ENCODE results near the gene PGGHG.

Gene PGGHG

DNA sequence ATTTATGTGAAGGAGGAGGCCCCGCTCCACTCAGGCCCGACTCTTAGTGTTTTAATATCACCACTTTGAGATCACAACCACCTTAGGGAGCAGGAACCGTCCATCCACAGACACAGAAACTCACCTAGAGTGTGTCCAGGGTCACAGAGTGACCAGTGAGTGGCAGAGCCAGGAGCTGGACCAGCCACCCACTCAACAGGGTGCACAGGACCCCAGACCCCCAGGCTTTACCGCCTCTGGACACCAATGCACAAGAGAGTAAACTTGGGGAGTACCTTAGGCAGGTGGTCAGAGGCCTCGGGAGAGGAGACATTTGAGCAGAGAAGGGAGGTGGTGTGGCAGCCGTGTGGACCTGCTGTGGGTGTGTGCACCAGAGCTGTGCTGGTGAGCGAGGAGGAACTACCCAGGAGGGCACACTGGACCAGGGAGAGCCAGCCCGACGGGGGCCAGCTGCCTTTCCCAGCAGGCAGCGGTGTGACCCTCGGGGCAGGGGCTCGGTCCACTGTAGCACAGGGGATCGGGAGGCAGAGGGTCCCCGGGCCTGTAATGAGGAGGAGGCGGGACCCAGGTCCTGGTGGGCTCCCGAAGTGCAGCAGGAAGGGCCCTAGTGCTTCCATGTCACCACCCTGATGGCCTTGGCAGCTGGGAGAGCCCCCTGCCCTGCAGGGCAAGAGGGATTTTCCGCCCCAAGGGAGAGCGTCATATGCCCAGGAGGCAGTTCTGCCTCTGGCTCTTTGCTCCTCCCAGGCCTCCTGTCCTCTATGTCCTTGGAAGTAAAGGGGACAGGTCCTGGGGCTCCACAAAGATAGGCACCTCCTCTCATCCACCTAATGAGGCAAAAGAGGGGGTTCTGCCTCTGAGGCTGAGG lies 18.2 kb upstream of the PGGHG start:
- H3K36me3 ChIP-seq (ENCODE audit: insufficient read depth, low read length), result no peaks in the 10 kb centered on the region
- no peak overlapping the region for H3K9ac ChIP-seq (ENCODE audit: low read depth, low read length)
- 86% methylated on average over 18 of the region's 18 CpGs for WGBS
- 0 out of 2 replicates have a peak, but pooled peaks cover 4% of the 10 kb centered on the region for H3K9me3 ChIP-seq (ENCODE audit: insufficient read depth, low read depth, low read length)
- no peak overlapping the region for H3K4me3 ChIP-seq (ENCODE audit: low read length)
- H3K27ac ChIP-seq (ENCODE audit: low read depth, low read length), result no peak overlapping the region
- no peaks in the 10 kb centered on the region; the same call in 1 of the 2 replicates for H3K27me3 ChIP-seq (ENCODE audit: insufficient read depth, low read length)
- peaks cover 8% of the 10 kb centered on the region; the same call in 1 of the 2 replicates for H3K4me1 ChIP-seq (ENCODE audit: insufficient read depth, low read length)

DNA sequence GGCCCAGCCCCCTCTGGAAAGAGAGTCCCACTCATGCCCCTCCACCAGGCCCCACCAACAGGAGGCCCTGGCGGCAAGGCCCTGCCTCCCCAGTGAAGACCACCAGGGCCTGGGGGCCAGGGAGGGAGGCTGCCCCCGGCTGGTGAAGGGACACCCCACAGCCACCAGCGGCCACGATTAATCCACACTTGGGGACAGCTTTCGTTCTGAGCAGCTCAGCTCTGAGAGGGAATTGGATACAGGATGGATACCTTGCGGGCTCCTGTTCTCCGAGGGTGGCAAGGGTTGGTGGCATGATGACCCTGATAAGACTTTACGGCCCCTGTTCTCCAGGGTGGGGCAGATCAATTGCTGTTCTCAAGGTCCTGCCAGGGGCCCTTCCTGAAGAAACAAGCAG lies 17.6 kb upstream of the PGGHG start:
- Histone ChIP-seq H3K27me3 (ENCODE audit: insufficient read depth, low read length) (no peaks in the 10 kb centered on the region; the same call in 1 of the 2 replicates), H3K4me3 (ENCODE audit: low read length) (no peak overlapping the region), H3K36me3 (ENCODE audit: insufficient read depth, low read length) (no peaks in the 10 kb centered on the region), H3K9ac (ENCODE audit: low read depth, low read length) (no peak overlapping the region), H3K27ac (ENCODE audit: low read depth, low read length) (no peak overlapping the region), H3K9me3 (ENCODE audit: insufficient read depth, low read depth, low read length) (0 out of 2 replicates have a peak, but pooled peaks cover 3% of the 10 kb centered on the region), H3K4me1 (ENCODE audit: insufficient read depth, low read length) (peaks cover 8% of the 10 kb centered on the region; the same call in 1 of the 2 replicates)
- WGBS, result 95% methylated on average over 8 of the region's 8 CpGs

DNA sequence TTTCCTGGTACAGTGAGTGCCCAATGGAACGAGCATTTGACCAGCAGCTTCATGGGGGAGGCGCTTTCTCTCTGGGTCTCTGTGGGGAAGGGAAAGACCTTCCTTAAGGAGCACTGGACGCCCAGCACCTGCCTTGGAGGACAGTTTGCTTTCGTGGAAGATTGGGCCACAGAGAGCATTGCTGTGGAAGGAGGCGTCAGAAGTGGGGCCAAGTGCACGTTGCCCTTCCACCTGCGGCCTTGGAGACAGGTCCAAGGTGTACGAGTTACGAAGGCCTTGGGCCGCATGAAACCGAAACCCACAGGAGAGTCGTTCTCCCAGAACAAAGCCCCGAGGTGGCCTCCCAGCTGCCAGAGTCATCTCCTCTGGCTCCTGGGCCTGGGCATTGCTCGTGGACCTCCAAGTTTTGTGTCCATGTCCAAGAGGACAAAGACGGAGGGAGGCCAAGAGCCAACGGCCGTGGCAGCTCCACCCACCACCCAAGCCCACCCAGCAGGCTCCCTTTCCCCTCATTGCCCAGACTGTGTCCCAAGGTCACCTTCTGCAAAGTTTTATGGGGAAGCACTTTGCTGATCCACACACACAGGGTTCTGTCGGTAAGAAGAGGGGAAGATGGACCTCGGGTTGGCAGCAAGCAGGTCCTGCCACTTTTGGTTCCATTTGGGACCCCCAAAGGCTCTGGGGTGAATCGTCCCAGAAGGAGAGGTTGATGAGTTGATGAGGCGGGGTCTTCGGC lies 16.6 kb upstream of the PGGHG start:
- peaks cover 8% of the 10 kb centered on the region; the same call in 1 of the 2 replicates for H3K4me1 ChIP-seq (ENCODE audit: insufficient read depth, low read length)
- no peaks in the 10 kb centered on the region for H3K36me3 ChIP-seq (ENCODE audit: insufficient read depth, low read length)
- no peak overlapping the region for H3K27ac ChIP-seq (ENCODE audit: low read depth, low read length)

DNA sequence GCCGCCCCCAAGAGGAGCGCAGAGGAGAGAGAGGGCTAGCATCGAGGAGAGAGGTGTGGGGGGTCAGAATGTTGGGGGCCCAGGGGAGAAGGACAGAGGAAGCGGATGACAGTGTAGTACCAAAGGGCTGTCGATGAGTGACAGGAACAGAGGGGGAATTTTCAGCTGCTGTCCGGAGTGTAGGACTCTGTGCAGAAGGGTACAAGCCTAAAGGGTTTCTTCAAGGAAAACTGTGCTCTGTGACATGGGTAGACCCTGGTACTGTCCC lies 16.1 kb upstream of the PGGHG start:
- Histone ChIP-seq H3K4me3 (ENCODE audit: low read length) (no peak overlapping the region), H3K9me3 (ENCODE audit: insufficient read depth, low read depth, low read length) (no peaks in the 10 kb centered on the region), H3K27ac (ENCODE audit: low read depth, low read length) (no peak overlapping the region), H3K9ac (ENCODE audit: low read depth, low read length) (no peak overlapping the region), H3K36me3 (ENCODE audit: insufficient read depth, low read length) (no peaks in the 10 kb centered on the region), H3K27me3 (ENCODE audit: insufficient read depth, low read length) (no peaks in the 10 kb centered on the region; the same call in 1 of the 2 replicates), H3K4me1 (ENCODE audit: insufficient read depth, low read length) (peaks cover 8% of the 10 kb centered on the region; the same call in 1 of the 2 replicates)
- 94% methylated on average over 6 of the region's 6 CpGs for WGBS

More for the DNA sequence above, 16.6 kb upstream of the PGGHG start:
- WGBS, result 94% methylated on average over 22 of the region's 22 CpGs
- Histone ChIP-seq H3K27me3 (ENCODE audit: insufficient read depth, low read length) (no peaks in the 10 kb centered on the region; the same call in 1 of the 2 replicates), H3K4me3 (ENCODE audit: low read length) (no peak overlapping the region), H3K9ac (ENCODE audit: low read depth, low read length) (no peak overlapping the region), H3K9me3 (ENCODE audit: insufficient read depth, low read depth, low read length) (no peaks in the 10 kb centered on the region)

DNA sequence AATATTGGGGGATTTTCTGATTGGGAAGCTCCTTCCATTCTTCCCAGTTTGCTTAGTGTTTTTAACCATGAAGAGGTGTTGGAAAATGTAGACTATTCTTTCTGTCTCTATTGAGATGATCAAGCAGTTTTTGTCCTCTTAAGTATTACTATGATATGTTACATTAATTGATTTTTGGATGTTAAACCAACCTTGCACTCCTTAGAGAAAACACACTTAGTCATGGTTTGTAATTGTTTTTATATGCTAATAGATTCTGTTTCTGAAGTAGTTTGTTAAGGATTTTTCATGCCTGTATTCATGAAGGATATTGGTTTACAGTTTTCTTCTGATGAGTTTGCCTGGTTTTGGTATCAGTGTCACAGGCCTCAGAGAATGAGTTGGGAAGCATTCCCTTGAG lies 12.7 kb upstream of the PGGHG start:
- no peaks in the 10 kb centered on the region for H3K9me3 ChIP-seq (ENCODE audit: insufficient read depth, low read depth, low read length)
- no peaks in the 10 kb centered on the region for H3K4me1 ChIP-seq (ENCODE audit: insufficient read depth, low read length)
- no peaks in the 10 kb centered on the region for H3K36me3 ChIP-seq (ENCODE audit: insufficient read depth, low read length)
- peaks cover 32% of the 10 kb centered on the region for H3K27me3 ChIP-seq (ENCODE audit: insufficient read depth, low read length)
- no peak overlapping the region for H3K27ac ChIP-seq (ENCODE audit: low read depth, low read length)
- no peak overlapping the region for H3K9ac ChIP-seq (ENCODE audit: low read depth, low read length)
- no peak overlapping the region for H3K4me3 ChIP-seq (ENCODE audit: low read length)

DNA sequence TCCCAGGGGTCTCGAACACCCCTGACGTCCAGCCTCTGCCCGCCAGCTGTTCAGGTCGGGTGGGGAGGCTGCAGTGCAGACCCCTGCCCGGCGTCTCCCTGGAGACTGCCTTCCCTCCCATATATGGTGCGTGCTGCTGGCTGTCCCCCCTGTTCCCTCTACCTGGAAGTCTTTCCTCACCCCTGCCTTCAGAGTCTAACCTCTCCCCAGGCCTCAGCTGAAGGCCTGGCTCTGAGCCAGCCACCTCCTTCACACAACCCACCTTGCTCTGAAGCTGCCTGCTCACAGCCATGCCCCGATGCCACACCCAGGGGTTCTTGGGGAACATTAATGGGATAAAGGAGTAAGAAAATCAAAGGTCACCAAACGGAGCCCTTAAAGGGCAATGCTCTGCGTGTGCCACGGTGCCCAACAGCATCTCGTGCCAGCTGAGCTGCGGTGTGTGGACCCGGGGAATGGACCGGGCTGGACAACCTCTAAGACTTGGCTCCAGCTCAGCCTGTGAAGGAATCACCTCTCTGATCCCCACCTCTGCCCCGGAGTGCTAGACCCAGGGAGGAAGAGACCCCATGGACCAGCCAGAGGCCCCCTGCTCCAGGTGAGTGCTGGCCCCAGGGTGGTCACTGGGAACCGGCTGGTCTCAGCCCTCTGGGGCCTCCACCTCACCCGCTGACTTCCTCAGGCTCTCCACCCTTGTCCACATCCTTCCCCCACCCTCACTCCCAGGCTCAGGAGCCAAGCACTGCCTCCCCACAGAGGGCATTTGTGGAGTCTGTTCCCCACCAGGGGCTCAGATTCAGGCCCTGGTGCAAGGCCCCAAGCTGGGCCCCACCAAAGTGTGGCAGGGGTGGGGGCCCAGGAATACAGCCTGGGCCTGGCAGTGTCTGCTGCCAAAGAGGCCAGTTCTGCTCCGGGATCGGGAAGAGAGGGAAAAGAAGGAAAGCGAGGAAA lies 10.7 kb upstream of the PGGHG start, which contains the start of gene NLRP6:
Gene NLRP6 (plus strand): TSS at position 407 of the 951 bp plus-strand sequence. CDS start 163 bp downstream, at position 570.
- Histone ChIP-seq H3K27ac (ENCODE audit: low read depth, low read length) (no peak within 1 kb of the TSS), H3K36me3 (ENCODE audit: insufficient read depth, low read length) (no peaks in the 10 kb centered on the region), H3K4me1 (ENCODE audit: insufficient read depth, low read length) (no peaks in the 10 kb centered on the region), H3K9ac (ENCODE audit: low read depth, low read length) (no peak within 1 kb of the TSS), H3K9me3 (ENCODE audit: insufficient read depth, low read depth, low read length) (no peaks in the 10 kb centered on the region), H3K4me3 (ENCODE audit: low read length) (no peak within 1 kb of the TSS), H3K27me3 (ENCODE audit: insufficient read depth, low read length) (peaks cover 52% of the 10 kb centered on the region)
- WGBS, result 93% methylated on average over 21 of the region's 21 CpGs

DNA sequence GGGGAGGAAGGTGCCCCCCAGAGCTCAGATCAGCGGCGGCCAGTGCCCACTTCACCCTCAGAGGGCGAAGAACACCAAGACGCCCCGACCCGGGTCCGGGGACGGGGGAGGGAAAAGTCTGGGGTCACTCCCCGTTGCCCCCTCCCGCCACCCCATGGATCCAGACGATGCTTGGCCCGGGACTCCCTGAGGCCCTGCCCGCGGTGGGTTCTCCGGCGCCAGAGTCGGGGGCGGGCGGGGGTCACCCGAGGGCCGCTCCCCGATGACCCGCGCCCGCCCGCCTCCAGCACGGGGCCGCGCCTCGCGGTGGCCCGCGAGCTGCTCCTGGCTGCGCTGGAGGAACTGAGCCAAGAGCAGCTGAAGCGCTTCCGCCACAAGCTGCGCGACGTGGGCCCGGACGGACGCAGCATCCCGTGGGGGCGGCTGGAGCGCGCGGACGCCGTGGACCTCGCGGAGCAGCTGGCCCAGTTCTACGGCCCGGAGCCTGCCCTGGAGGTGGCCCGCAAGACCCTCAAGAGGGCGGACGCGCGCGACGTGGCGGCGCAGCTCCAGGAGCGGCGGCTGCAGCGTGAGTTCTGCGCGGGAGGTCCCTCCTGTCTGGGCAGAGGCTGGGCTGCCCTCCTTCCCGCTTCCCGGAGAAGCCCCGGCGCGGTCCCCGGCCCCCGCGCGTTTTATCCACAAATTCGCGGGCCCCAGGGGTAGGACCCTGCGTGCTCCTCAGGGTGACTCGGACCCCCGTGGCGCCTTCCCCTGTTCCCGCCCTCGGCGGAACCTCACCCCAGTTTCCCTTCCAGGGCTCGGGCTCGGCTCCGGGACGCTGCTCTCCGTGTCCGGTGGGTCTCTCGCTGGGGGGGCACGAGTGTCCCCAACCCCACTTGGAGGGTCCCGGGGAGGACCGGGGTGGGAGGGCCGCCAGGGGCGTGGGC lies 9.6 kb upstream of the PGGHG start:
- no peaks in the 10 kb centered on the region for H3K4me1 ChIP-seq (ENCODE audit: insufficient read depth, low read length)
- 92% methylated on average over 97 of the region's 97 CpGs for WGBS
- no peaks in the 10 kb centered on the region for H3K9me3 ChIP-seq (ENCODE audit: insufficient read depth, low read depth, low read length)
- H3K27ac ChIP-seq (ENCODE audit: low read depth, low read length), result no peak overlapping the region
- H3K4me3 ChIP-seq (ENCODE audit: low read length), result peak overlapping the region; percentile 47; the same call in 1 of the 2 replicates
- H3K27me3 ChIP-seq (ENCODE audit: insufficient read depth, low read length), result peaks cover 52% of the 10 kb centered on the region
- H3K36me3 ChIP-seq (ENCODE audit: insufficient read depth, low read length), result no peaks in the 10 kb centered on the region
- H3K9ac ChIP-seq (ENCODE audit: low read depth, low read length), result no peak overlapping the region

DNA sequence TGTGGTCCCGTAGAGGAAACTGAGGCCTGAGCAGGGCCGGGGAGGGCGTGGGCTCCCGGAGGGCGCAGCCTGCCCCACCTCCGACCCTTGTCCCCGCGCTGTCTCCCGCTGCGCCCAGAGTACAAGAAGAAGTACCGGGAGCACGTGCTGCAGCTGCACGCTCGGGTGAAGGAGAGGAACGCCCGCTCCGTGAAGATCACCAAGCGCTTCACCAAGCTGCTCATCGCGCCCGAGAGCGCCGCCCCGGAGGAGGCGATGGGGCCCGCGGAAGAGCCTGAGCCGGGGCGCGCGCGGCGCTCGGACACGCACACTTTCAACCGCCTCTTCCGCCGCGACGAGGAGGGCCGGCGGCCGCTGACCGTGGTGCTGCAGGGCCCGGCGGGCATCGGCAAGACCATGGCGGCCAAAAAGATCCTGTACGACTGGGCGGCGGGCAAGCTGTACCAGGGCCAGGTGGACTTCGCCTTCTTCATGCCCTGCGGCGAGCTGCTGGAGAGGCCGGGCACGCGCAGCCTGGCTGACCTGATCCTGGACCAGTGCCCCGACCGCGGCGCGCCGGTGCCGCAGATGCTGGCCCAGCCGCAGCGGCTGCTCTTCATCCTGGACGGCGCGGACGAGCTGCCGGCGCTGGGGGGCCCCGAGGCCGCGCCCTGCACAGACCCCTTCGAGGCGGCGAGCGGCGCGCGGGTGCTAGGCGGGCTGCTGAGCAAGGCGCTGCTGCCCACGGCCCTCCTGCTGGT lies 8.8 kb upstream of the PGGHG start:
- H3K36me3 ChIP-seq (ENCODE audit: insufficient read depth, low read length), result no peaks in the 10 kb centered on the region
- no peak overlapping the region for H3K9ac ChIP-seq (ENCODE audit: low read depth, low read length)
- no peak overlapping the region for H3K27ac ChIP-seq (ENCODE audit: low read depth, low read length)
- H3K9me3 ChIP-seq (ENCODE audit: insufficient read depth, low read depth, low read length), result no peaks in the 10 kb centered on the region
- WGBS, result 55% methylated on average over 85 of the region's 85 CpGs
- peaks cover 52% of the 10 kb centered on the region for H3K27me3 ChIP-seq (ENCODE audit: insufficient read depth, low read length)
- H3K4me3 ChIP-seq (ENCODE audit: low read length), result peak overlapping the region; percentile 47
- H3K4me1 ChIP-seq (ENCODE audit: insufficient read depth, low read length), result no peaks in the 10 kb centered on the region

DNA sequence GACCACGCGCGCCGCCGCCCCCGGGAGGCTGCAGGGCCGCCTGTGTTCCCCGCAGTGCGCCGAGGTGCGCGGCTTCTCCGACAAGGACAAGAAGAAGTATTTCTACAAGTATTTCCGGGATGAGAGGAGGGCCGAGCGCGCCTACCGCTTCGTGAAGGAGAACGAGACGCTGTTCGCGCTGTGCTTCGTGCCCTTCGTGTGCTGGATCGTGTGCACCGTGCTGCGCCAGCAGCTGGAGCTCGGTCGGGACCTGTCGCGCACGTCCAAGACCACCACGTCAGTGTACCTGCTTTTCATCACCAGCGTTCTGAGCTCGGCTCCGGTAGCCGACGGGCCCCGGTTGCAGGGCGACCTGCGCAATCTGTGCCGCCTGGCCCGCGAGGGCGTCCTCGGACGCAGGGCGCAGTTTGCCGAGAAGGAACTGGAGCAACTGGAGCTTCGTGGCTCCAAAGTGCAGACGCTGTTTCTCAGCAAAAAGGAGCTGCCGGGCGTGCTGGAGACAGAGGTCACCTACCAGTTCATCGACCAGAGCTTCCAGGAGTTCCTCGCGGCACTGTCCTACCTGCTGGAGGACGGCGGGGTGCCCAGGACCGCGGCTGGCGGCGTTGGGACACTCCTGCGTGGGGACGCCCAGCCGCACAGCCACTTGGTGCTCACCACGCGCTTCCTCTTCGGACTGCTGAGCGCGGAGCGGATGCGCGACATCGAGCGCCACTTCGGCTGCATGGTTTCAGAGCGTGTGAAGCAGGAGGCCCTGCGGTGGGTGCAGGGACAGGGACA lies 8.0 kb upstream of the PGGHG start:
- H3K4me1 ChIP-seq (ENCODE audit: insufficient read depth, low read length), result no peaks in the 10 kb centered on the region
- no peaks in the 10 kb centered on the region for H3K36me3 ChIP-seq (ENCODE audit: insufficient read depth, low read length)
- peaks cover 52% of the 10 kb centered on the region for H3K27me3 ChIP-seq (ENCODE audit: insufficient read depth, low read length)
- no peak overlapping the region for H3K27ac ChIP-seq (ENCODE audit: low read depth, low read length)
- H3K4me3 ChIP-seq (ENCODE audit: low read length), result no peak overlapping the region
- no peak overlapping the region for H3K9ac ChIP-seq (ENCODE audit: low read depth, low read length)
- WGBS, result 90% methylated on average over 79 of the region's 79 CpGs
- H3K9me3 ChIP-seq (ENCODE audit: insufficient read depth, low read depth, low read length), result no peaks in the 10 kb centered on the region
